DMS153 treated with DMSO at 0.1 percent for 48 hours (cell line): ENCODE data around the gene SSH2.
"Not testable (repeated sequence)": the region's sequence is repeated elsewhere in the genome, so short reads cannot be mapped to it uniquely, and the experiment has no call there.

ENCODE experiments used
- DNase-seq: peaks from one replicate; lab custom pipeline; 2025; ENCODE audit not compliant: unreplicated experiment; lab: John Stamatoyannopoulos, UW

SSH2 gene

GRCh38 chr17:29674281-29674680 lies 255.7 kb downstream of the SSH2 start:
- no peak for DNase-seq

DNA sequence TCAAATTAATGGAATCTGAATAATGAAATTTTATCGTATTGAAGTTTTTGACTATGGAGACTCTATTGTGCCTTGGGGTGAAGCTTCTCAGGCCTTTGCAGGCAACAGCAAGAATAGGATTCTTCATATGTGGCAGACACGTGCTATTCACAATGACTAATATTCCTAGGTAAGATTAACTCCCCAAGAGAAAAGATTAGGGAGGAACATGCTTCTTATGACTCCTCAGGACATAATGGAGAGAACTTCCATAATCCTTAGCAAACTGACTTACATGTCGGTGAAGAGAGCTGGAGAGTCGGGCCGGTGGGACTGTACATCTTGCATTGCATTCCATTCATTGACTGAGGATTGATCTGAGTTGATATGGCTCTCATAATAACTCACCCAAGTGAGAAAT lies 258.4 kb downstream of the SSH2 start:
- no peak for DNase-seq

DNA sequence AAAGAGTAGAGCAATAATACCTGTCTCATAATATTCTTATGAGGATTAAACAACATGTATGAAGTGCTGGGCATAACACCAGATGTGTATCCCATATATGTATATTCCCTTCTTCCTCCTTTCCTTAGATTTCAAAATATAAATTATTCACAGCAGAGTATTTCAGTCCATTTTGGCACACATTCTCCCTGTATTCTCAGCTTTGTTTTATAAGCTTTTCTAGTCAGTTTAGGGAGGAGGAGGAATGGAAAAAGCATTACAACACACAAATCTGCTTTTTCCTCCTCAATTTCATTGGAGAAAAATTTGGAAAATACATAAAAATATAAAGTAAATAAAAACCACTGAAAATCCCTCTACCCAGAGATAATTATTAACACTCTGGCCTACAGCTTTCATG lies 260.8 kb downstream of the SSH2 start:
- DNase-seq: no peak

DNA sequence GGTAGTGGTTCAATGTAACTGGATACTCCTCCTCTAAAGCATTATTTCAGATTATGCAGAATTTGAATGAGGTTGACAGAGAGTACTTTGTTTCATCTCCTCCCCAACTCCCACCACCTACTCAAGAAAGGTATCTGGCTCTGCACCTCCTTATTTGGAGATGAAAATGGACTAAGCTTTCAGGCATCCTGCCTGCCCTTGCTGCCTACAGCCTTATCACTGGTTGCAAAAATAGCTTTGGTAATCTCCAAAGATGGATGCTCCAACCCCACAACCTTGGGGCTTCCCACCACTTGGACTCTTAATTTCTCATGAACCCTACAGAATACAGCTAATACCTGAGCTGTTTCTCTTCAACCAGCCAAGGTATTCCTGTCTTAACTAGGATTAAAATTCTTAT lies 262.1 kb downstream of the SSH2 start:
- DNase-seq: no peak

- no peak for DNase-seq
These were observed 264.6 kb downstream of the SSH2 start for GRCh38 chr17:29665481-29665810.

DNA sequence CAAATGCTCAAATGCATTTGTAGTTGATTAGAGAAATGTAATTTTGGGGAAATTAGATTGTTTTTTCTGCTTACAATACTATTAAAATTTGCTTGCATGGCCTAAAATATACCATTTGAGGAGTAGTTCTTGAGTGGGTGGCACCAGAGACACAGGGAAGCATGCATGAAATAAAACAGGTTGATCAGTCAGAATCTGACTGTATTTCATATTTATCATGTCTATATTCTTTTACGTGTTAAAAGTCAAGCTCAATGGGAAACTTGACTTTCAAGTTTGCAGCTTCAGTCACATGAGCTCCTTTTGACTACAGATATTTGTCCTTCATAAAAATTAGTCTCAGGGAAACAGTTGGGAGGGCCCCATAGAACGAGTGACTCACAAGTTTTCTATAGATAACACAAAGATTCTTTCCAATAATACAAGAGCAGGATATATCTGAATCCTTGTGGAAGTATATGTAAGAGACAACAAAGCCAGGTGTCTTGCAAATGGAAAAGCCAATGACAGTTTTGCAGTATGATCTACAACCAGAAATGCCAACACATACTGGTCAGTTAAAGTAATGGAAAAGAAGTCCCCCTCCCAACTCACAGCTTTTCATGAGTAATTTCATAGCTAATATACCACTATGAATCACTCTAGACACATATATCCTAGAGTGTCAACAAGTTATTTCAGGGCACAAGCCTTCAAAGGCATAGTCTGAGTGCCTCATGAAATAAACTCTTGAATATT lies 265.1 kb downstream of the SSH2 start:
- no peak for DNase-seq

DNA sequence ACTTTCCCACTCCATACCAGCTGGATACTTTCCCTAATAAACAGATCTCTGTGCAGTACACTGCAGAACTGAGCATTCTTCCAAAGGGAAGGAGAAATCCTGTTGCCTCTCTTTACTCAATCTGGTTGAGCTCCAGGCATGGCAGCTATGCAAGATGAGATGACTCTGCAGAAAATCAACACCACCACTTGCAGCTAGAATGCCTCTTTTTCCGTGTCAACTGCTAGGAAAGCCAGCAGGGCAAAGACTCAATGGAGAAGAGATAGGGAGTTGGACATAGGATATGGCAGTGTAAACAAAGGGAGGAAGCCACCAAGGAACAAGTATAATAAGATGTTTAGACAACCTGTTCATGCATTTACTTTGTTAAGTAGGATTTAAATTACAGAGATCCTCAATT lies 266.9 kb downstream of the SSH2 start:
- DNase-seq: peak; percentile 14

- DNase-seq: no peak
These were observed 268.8 kb downstream of the SSH2 start for GRCh38 chr17:29661213-29661612.

DNA sequence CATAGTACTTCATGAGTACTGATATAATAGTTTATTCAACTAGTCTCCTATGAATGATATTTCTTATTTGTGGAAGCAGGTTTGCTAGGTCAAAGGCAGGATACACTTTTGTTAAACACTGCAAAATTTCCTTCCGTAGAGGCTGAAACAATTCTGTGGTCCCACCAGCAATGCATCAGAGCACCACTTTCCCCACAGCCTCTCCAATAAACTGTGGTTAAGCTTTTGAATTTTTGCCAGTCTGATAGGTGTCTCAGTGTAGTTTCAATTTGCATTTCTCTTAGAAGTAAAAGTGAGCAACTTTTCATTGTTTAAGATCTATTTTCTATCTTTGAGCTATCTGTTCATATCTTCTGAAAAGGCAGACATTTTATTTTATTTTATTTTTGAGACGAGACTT lies 270.9 kb downstream of the SSH2 start:
- DNase-seq: no peak

GRCh38 chr17:29655323-29655722 lies 274.7 kb downstream of the SSH2 start:
- no peak for DNase-seq

DNA sequence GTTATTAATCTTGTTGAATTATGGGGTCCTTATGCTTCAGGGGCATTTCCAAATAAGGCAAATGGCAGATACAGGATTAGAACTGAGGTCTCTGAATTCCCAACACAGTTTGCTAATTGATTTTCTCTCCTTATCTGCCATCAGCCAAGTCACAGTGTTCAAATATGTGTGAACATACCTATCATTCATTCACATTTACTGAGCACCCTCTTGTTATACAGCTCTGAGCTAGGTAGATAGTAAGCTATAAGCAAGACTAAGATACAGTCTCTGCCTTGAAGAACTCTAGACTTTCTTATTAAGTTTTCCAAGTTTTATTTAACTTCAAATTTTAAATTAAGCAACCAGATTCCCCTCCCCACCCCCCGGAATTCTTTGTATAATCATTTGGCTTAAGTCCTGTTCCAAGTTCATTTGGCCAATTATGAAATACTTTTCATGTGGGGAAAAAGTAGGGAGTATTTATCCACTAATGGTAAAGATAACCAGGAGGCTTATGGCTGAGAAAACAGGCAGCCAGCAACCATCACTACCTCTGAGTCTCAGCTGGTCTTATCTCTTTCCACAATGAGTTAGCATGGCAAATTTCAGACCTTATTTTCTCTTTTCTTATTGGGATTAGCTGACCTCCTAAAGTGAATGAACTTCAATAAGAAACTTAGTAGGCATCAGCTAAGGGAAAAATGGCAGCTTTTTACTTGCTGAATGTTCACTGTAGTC lies 275.9 kb downstream of the SSH2 start:
- no peak for DNase-seq

DNA sequence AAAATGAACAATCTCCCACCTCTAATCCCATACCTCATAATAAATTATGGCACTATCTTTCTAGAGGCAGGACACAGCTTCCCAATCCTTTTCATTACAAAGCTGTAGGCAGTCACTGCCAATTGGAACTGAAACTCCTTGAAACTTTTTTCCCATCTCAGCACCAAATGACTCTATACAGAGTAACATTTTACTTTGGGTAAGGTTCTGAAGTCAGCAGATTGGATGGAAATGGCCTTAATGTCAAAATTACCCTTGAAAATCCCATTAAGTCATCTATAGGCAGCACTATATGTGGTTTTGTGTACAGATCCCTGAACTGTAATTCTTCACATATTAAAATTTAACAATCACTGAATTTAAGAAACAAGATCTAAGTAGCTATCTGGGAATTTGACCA lies 277.1 kb downstream of the SSH2 start:
- no peak for DNase-seq

DNA sequence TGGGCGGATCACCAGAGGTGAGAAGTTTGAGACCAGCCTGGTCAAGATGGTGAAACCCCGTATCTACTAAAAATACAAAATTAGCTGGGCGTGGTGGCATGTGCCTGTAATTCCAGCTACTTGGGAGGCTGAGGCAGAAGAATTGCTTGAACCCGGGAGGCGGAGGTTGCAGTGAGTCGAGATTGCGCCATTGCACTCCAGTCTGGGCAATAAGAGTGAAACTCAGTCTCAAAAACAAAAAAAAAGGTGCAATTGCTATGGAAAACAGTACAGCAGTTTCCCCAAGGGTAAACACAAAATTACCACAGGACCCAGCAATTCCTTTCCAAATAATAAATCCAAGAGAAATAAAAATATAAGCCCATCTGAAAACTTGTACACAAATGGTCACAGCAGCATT lies 278.1 kb downstream of the SSH2 start:
- DNase-seq: not testable (repeated sequence)

DNA sequence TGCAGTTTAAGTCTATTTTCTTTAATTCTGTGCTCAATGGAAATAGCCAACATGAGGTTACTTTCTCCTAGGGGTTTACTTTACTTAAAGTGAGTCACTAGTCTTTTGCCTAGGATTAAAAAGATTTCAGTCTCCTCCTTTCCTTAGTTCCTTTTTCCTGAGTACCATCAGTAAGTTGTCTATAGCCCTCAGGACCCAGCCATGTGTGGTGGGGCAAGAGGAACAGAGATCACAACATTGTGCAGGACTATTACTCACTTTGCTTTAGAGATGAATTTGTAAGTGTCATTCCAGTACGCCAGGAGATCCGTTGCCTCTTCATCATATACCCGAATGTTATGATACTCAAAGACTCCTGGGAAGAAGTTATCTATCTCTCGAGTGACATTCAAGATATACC lies 279.6 kb downstream of the SSH2 start:
- DNase-seq: no peak

- DNase-seq: no peak
These were observed 280.7 kb downstream of the SSH2 start for GRCh38 chr17:29649359-29649758.

DNA sequence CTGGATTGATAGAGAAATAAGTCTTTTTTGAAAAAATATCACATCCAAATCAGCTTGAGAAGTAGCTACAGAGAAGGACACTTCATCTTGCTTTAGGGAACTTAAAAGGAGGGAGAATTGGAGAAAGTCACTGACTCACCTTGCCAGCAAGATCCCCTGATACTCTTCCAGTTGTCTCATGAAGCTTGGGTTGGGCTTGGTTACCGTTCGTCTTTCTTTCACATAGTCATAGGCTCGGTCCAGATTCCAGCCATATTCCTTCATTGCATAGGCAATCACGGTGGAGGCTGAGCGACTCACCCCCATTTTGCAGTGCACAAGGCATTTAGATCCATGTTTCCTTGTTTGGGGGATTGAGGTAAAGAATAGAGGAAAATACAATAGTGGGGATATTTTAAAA lies 282.0 kb downstream of the SSH2 start:
- DNase-seq: no peak

DNA sequence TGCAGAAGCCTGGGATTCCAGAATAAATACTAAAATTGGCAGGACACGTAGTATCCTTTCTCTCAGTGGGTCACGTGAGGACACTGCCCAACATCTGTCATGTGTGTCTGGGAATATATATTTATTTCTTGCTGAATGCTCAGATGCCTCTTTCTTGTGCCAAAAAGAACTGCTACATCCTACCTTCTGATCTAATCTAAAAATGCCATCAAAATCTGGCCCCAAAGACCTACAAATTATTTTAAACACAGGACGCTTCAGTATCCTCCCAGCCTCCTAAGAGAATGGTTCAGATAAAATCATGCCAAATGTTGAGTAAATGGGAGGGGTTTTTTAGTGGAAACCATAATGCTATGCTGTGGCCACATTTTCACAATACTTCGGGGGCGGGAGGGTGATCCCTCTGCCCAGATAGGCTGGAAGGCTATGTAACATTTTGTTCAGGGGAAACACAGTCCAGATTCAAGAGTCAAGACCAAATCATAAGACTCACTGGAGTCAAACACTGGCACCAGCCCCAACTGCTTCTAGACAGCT lies 284.4 kb downstream of the SSH2 start:
- no peak for DNase-seq

- no peak for DNase-seq
These were observed 286.2 kb downstream of the SSH2 start for GRCh38 chr17:29643817-29644160.

DNA sequence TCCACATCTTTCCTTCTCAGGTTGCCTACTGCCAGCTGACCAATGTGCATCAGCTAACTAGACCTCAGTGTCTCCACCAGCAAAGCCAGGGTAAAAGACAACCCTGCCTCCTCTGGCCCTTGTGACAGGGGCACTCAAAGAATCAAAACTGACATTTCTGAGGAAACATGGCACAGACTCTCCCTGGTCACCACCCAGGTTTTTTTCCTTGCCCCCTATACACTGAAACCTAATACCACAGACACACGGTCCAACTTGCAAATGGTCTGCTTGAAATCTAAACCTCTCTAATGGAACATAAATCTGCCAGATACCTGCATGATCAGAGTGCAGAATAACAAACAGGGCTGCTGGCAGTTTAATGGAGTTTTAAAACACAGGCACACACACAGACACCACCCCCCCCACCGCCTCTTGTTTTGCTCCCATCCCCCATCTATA lies 287.8 kb downstream of the SSH2 start:
- peak; percentile 41 for DNase-seq

DNA sequence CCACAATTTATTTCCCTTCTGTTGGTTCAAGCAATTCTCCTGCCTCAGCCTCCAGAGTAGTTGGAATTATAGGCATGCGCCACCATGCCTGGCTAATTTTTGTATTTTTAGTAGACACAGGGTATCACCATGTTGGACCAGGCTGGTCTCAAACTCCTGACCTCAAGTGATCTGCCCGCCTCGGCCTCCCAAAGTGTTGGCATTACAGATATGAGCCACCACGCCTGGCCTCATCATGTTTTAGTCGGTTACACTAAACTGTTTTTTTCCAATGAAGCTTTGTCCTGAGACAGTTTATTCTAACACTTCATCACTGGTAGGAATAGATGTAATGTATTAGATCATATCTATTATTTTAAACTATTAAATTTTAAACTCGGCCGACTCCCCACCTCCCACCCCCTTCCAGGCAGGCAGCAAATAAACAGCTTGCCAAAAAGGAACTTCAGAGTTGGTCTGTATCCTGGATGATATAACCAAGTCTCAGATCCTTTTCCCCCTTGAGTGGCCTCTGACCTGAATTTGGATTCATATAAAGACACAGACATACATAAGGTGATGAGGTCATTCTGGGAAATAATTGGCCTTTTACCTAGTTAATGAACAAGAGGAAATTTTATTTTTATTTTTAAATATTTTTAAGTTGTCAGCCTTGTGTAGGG lies 288.9 kb downstream of the SSH2 start:
- DNase-seq: no peak

GRCh38 chr17:29640413-29640812 lies 289.6 kb downstream of the SSH2 start:
- no peak for DNase-seq

GRCh38 chr17:29633886-29634285 lies 296.1 kb downstream of the SSH2 start:
- DNase-seq: no peak
